GM18505 (cell line): ENCODE data around the gene MEGF6.

Experiments
- ATAC-seq: cut with Tn5 transposase; IDR thresholded peaks from one replicate; pipeline ENCODE4 v1.9.1; 2021; ENCODE audit not compliant: unreplicated experiment
- POLR2A ChIP-seq: IDR thresholded peaks from 4 replicates; pipeline ENCODE4 v1.6.1; 2011; ENCODE audit warnings: borderline replicate concordance; ENCODE audit not compliant: insufficient read depth, insufficient read length; ENCODE audit errors: extremely low read depth

MEGF6 gene

GRCh38 chr1:3603571-3604467, 7.5 kb downstream of the MEGF6 start:
- TF ChIP-seq POLR2A: no peak
- no peak for ATAC-seq

- TF ChIP-seq POLR2A: no peak
- ATAC-seq: no peak
These were observed 8.2 kb downstream of the MEGF6 start for GRCh38 chr1:3603156-3603555.

DNA sequence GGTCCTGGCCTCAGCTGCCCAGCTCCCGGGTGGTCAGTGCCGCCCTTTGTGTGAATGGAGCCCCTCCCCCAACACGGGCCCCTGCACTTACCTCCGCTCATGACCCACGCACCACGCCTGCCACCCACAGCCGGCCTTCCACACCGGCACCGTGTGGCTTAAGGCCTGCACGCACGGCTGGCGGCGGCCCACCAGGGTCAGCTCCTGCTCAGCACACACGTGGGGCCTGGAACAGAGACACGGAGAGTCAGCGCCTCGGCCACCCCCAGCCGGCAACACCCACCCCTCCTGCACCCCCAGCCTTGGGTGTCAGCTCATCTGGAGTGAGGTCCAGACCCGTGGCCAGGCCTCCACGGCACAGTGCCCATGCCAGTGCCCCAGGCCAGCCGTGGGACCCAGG, 8.9 kb downstream of the MEGF6 start:
- TF ChIP-seq POLR2A: no peak
- ATAC-seq: no peak

DNA sequence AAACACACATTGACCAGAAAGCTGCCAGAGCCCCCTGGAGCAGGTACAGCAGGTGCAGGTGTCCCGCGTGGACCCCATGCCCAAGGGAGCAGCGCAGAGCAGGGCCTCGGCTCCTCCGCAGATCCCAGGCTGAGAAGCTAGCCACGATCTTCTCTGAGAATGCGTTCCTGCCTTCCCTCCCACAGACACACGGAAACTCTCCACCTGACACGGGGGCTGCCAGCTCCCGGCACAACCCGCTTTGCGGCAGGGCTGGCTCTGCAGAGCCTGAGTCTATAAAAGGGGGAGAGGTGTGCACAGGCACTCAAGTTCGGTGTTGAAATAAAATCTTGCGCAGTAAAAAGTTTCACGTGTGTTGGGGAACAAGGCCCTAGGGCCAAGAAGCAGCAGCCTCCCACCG, 9.6 kb downstream of the MEGF6 start:
- TF ChIP-seq POLR2A: no peak
- ATAC-seq: no peak

DNA sequence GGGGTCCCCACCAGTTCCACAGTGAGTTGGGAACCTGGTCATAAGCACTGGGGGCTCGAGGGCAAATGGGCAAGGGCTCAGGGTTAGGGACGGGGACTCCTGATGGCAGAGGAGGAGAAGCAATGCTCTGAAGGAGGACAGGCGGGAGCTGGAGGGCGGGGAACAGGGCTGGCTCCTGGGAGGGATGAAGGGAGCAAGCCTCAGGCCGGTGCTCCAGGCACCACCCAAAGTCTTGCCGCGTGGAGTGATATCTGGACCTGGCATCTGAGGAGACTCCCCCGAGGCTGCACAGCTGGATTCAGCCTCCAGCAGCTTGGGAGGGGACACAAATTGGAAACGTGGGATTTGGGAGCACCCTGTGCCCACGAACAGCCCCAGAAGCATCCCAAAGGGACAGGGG, 11.0 kb downstream of the MEGF6 start:
- ATAC-seq: no peak
- no peak for TF ChIP-seq POLR2A

GRCh38 chr1:3599816-3600215, 11.5 kb downstream of the MEGF6 start:
- ATAC-seq: no peak
- TF ChIP-seq POLR2A: no peak

- no peak for ATAC-seq
- no peak for TF ChIP-seq POLR2A
These were observed 12.0 kb downstream of the MEGF6 start for GRCh38 chr1:3599286-3599811.

- no peak for ATAC-seq
These were observed 12.6 kb downstream of the MEGF6 start for GRCh38 chr1:3598522-3599285.

GRCh38 chr1:3598051-3598491, 13.2 kb downstream of the MEGF6 start:
- ATAC-seq: no peak
- no peak for TF ChIP-seq POLR2A

More at GRCh38 chr1:3598522-3599285, 12.6 kb downstream of the MEGF6 start:
- TF ChIP-seq POLR2A: no peak

DNA sequence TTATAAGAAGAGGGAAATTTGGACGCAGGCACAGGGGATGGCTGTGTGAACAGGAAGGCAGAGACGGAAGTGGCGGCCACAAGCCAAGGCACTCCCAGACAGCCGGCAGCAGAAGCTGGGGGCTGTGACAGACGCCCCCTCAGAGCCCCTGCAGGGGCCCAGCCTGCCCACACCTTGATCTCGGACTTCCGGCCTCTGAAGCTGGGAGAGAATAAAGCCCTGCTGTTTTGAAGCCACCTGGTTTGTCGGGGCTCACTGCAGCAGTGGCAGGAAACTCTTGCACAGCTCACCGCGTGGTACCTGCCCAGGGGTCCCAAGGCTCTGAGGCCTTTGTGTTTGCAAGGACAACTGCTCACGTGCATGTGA, 13.7 kb downstream of the MEGF6 start:
- no peak for TF ChIP-seq POLR2A
- ATAC-seq: no peak

DNA sequence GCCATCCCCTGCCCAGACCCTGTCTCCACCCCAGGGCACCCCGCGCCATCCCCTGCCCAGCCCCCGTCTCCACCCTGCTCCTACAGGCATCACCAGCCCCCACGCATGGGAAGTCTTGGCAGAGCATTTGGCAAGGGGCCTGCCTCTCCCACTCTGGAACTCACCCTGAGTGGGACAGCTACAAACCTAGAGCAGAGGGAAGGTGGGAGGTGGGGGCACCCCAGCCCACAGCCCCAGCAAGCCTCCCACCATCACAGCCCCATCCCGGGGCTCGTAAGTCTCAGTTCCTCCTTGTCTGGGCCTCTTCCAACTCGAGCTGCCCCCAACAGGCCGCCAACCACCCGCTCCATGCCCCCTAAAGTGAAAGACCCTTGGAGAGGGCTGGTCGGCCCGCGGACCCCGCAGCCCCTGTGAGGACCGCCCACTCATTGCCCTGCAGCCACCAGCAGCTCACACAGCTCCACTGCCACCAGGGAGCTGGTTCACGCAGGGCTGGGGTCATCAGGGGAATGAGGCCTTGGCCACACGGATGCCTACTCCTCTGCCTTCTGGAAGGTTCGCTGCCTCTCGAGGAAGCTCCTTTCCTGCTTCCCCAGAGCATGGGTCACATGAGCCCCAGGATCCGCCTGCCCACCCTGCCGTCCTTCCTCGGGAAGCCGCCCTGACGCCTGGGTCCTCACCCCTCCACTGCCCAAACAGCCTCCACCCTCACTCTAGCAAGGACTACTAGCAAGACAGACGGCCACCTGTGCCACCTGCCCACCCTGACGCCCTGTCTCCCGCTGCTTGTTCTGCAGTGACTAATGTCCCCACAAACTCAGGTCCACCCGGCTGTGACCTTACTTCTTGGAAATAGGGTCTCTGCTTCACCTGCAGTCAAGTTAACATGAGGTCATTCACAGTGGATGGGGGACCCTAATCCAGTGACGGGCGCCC, 14.4 kb downstream of the MEGF6 start:
- no peak for ATAC-seq
- TF ChIP-seq POLR2A: no peak

DNA sequence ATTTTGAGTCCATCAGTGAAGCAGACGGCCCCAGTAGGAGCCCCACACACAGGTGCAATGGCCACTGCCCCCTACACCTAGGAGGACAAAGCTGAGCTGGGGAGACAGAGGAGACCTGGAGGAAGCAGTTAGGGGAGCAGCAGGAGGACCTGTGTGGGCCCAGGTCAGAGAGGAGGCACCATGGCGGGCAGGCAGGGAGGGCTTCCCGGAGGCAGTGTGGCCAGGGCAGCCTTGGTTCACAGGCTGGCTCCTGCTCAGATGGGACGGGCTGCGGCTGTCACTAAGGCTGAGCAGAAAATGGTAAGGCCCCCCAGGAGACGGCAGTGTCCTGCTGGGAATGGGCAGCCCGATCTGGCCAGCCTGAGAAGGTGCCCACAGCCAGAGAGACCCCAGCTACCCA, 15.4 kb downstream of the MEGF6 start:
- TF ChIP-seq POLR2A: no peak
- ATAC-seq: no peak
